Fibroblast of pulmonary artery (primary cell): ENCODE data around the gene FAM180B.
"Not testable (repeated sequence)": the region's sequence is repeated elsewhere in the genome, so short reads cannot be mapped to it uniquely, and the experiment has no call there.

ENCODE experiments used
- DNase-seq: peaks from one replicate; pipeline ENCODE4 v3.0.0-alpha.2; 2010; ENCODE audit warnings: low read depth
- H3K4me3 ChIP-seq: replicated peaks from 2 replicates; pipeline ENCODE4 v1.5.1; 2011; ENCODE audit warnings: low read depth, mild to moderate bottlenecking, control low read depth, low read length, moderate library complexity
- CTCF ChIP-seq: IDR thresholded peaks from 2 replicates; pipeline ENCODE4 v1.5.1; 2011; ENCODE audit warnings: mild to moderate bottlenecking, control low read depth, low read length, inconsistent platforms; ENCODE audit errors: missing control alignments

Gene FAM180B

GRCh38 chr11:47550288-47551047 lies 36.0 kb upstream of the FAM180B start:
- DNase-seq, result no peak
- no peak overlapping the region for H3K4me3 ChIP-seq
- TF ChIP-seq CTCF, result no peak

GRCh38 chr11:47551086-47551485 lies 35.4 kb upstream of the FAM180B start:
- peak; percentile 42 for TF ChIP-seq CTCF
- peak overlapping the region; percentile 97 for H3K4me3 ChIP-seq
- DNase-seq, result peak; percentile 44

GRCh38 chr11:47552056-47552565 lies 34.4 kb upstream of the FAM180B start:
- DNase-seq, result peak; percentile 53
- TF ChIP-seq CTCF, result no peak
- H3K4me3 ChIP-seq, result peak overlapping the region; percentile 97

- peak; percentile 87 for DNase-seq
- H3K4me3 ChIP-seq, result peak within 1 kb of the TSS; percentile 97
- TF ChIP-seq CTCF, result peak; percentile 45
Observed at GRCh38 chr11:47552566-47553405, 33.7 kb upstream of the FAM180B start, which contains the start of gene CELF1. Gene CELF1, minus strand, starts transcription at chr11:47553132. Its CDS starts 53,609 bp downstream, at chr11:47499523.

GRCh38 chr11:47553406-47553743 lies 33.1 kb upstream of the FAM180B start:
- H3K4me3 ChIP-seq, result peak overlapping the region; percentile 58
- DNase-seq, result peak; percentile 51
- TF ChIP-seq CTCF, result no peak

- DNase-seq, H3K4me3 ChIP-seq: not testable (repeated sequence)
Observed at GRCh38 chr11:47557004-47557403, 29.5 kb upstream of the FAM180B start.

- no peak overlapping the region for H3K4me3 ChIP-seq
- DNase-seq, result no peak
- TF ChIP-seq CTCF, result no peak
Observed at GRCh38 chr11:47558695-47559094, 27.8 kb upstream of the FAM180B start.
